Parathyroid adenoma (tissue), 2 donors: ENCODE results near the gene MAP2K5.

Source experiments
- H2AFZ ChIP-seq: fragments of 300-600 bp; sonication (generic); one replicate; pipeline ENCODE4 v1.7.0; 2017; ENCODE audit warnings: antibody characterized with exemption, mild to moderate bottlenecking
- H3K27ac ChIP-seq: fragments of 300-600 bp; sonication (generic); one replicate; pipeline ENCODE4 v1.7.0; 2017
- H3K27me3 ChIP-seq: fragments of 300-600 bp; sonication (generic); one replicate; pipeline ENCODE4 v1.7.0; 2017; ENCODE audit warnings: low read length; ENCODE audit not compliant: control insufficient read depth, insufficient read depth
- H3K36me3 ChIP-seq: fragments of 300-600 bp; sonication (generic); one replicate; pipeline ENCODE4 v1.7.0; 2017; ENCODE audit warnings: low read length; ENCODE audit not compliant: control insufficient read depth, insufficient read depth
- H3K4me1 ChIP-seq: fragments of 300-600 bp; sonication (generic); one replicate; pipeline ENCODE4 v1.7.0; 2017; ENCODE audit warnings: control low read depth
- H3K4me2 ChIP-seq: fragments of 300-600 bp; sonication (generic); one replicate; pipeline ENCODE4 v1.7.0; 2017; ENCODE audit warnings: low read length
- H3K4me3 ChIP-seq: fragments of 300-600 bp; sonication (generic); one replicate; pipeline ENCODE4 v1.7.0; 2017; ENCODE audit warnings: low read depth, low read length
- H3K79me2 ChIP-seq: fragments of 300-600 bp; sonication (generic); one replicate; pipeline ENCODE4 v1.7.0; 2017; ENCODE audit warnings: control low read depth
- H3K9ac ChIP-seq: fragments of 300-600 bp; sonication (generic); one replicate; pipeline ENCODE4 v1.7.0; 2017; ENCODE audit warnings: mild to moderate bottlenecking
- H3K9me3 ChIP-seq: fragments of 300-600 bp; sonication (generic); one replicate; pipeline ENCODE4 v1.7.0; 2017; ENCODE audit warnings: low read length; ENCODE audit not compliant: control insufficient read depth
- TF ChIP-seq, protein P1 (sequence below): fragments of 300-600 bp; sonication (generic); IDR thresholded peaks from one replicate; pipeline ENCODE4 v1.7.0; 2017; ENCODE audit warnings: antibody characterized with exemption, mild to moderate bottlenecking
- donor health status: primary hyperparathyroidism.

Gene MAP2K5

DNA sequence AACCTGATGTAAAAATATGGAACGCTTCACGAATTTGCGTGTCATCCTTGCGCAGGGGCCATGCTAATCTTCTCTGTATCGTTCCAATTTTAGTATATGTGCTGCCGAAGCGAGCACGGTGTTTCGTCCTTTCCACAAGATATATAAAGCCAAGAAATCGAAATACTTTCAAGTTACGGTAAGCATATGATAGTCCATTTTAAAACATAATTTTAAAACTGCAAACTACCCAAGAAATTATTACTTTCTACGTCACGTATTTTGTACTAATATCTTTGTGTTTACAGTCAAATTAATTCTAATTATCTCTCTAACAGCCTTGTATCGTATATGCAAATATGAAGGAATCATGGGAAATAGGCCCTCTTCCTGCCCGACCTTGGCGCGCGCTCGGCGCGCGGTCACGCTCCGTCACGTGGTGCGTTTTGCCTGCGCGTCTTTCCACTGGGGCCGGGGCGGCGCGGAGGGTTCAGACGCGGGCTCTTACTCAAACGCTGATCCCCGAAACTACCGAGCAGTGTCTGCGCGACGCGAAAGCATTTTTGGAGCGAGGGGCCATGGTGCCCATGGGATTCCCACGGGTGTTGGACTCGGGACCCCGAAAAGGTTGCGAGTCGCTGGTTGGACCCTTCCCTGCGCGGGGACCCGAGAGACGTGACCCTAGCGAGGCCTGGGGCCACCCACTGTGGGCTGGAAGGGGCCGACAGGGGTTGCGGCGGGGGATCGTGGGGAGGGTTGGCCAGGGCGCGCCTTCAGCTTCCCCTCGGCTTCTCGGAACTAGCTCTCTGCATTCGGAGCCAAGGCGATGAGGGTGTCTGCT, 297.6 kb downstream of the MAP2K5 start, which contains the start of gene RNU6-1:
Gene RNU6-1 (minus strand): TSS at position 117 of the 820 bp plus-strand sequence.
- H3K36me3 ChIP-seq = no peaks in the 10 kb centered on the region
- TF ChIP-seq, protein P1, sequence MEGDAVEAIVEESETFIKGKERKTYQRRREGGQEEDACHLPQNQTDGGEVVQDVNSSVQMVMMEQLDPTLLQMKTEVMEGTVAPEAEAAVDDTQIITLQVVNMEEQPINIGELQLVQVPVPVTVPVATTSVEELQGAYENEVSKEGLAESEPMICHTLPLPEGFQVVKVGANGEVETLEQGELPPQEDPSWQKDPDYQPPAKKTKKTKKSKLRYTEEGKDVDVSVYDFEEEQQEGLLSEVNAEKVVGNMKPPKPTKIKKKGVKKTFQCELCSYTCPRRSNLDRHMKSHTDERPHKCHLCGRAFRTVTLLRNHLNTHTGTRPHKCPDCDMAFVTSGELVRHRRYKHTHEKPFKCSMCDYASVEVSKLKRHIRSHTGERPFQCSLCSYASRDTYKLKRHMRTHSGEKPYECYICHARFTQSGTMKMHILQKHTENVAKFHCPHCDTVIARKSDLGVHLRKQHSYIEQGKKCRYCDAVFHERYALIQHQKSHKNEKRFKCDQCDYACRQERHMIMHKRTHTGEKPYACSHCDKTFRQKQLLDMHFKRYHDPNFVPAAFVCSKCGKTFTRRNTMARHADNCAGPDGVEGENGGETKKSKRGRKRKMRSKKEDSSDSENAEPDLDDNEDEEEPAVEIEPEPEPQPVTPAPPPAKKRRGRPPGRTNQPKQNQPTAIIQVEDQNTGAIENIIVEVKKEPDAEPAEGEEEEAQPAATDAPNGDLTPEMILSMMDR = no peak
- H3K4me3 ChIP-seq = peak within 1 kb of the TSS; percentile 97
- peak within 1 kb of the TSS; percentile 95 for H3K27ac ChIP-seq
- H3K4me2 ChIP-seq = peak within 1 kb of the TSS; percentile 89
- H2AFZ ChIP-seq = peak within 1 kb of the TSS; percentile 95
- no peaks in the 10 kb centered on the region for H3K79me2 ChIP-seq
- H3K9me3 ChIP-seq = no peaks in the 10 kb centered on the region
- no peak within 1 kb of the TSS for H3K9ac ChIP-seq
- peaks cover 3% of the 10 kb centered on the region for H3K4me1 ChIP-seq
- no peaks in the 10 kb centered on the region for H3K27me3 ChIP-seq

DNA sequence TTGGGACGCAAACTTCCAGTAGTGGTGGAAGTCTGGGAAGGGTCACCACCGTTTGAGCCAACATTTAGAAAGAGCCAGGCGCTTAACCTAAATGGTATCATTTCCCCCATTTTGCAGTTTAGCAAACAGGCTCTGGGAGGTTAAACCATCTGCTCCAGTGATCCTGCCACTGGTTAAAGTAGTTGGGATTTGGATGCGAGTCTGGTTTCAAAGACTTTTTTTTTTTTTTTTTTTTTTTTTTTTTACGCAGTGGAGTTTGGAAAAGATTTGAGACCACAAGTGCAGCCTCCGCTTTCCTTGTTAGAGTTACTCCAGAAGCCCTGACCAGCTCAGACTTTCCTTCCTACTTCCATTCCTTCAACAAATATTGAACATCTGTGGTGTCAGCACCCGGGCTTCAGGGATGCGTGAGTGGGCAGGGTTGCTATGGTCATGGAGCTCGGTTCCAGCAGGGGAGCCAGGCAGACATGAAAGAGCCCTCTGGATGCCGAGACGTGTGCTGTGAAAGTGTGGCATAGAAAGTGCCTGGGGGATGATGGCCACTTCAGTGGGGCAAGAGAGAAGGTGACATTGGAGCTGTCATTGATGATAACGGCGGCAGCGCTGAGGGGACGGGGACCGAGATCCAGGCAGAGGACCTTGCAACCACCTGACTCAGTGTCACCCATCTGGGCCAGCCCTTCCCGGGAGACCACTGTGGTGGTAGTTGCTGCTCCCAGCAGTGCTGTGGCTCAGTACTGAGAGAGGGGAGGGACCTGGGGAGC, 298.4 kb downstream of the MAP2K5 start:
- TF ChIP-seq, protein P1 = no peak
- peak overlapping the region; percentile 97 for H3K4me3 ChIP-seq
- no peak overlapping the region for H3K9ac ChIP-seq
- peak overlapping the region; percentile 89 for H3K4me2 ChIP-seq
- H2AFZ ChIP-seq = peak overlapping the region; percentile 95
- peaks cover 3% of the 10 kb centered on the region for H3K4me1 ChIP-seq
- H3K79me2 ChIP-seq = no peaks in the 10 kb centered on the region
- H3K36me3 ChIP-seq = no peaks in the 10 kb centered on the region
- H3K27me3 ChIP-seq = no peaks in the 10 kb centered on the region
- peak overlapping the region; percentile 95 for H3K27ac ChIP-seq
- H3K9me3 ChIP-seq = no peaks in the 10 kb centered on the region

DNA sequence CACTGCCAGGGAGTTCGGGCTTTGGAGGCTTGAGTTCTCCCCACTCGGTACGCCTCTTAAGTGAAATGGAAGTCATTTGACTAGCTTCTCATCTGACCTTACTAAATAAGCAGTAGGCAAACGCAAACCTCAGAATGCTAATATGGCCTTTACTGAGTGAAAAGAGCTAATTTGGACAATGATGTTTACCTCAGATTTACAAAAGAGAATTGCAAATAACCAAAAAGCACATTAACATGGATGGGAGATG, 298.9 kb downstream of the MAP2K5 start:
- no peaks in the 10 kb centered on the region for H3K27me3 ChIP-seq
- H3K4me3 ChIP-seq = peak overlapping the region; percentile 97
- peaks cover 3% of the 10 kb centered on the region for H3K4me1 ChIP-seq
- H3K9me3 ChIP-seq = no peaks in the 10 kb centered on the region
- H3K36me3 ChIP-seq = no peaks in the 10 kb centered on the region
- H3K4me2 ChIP-seq = peak overlapping the region; percentile 89
- peak overlapping the region; percentile 95 for H2AFZ ChIP-seq
- no peak overlapping the region for H3K9ac ChIP-seq
- peak overlapping the region; percentile 95 for H3K27ac ChIP-seq
- TF ChIP-seq, protein P1 = no peak
- H3K79me2 ChIP-seq = no peaks in the 10 kb centered on the region

DNA sequence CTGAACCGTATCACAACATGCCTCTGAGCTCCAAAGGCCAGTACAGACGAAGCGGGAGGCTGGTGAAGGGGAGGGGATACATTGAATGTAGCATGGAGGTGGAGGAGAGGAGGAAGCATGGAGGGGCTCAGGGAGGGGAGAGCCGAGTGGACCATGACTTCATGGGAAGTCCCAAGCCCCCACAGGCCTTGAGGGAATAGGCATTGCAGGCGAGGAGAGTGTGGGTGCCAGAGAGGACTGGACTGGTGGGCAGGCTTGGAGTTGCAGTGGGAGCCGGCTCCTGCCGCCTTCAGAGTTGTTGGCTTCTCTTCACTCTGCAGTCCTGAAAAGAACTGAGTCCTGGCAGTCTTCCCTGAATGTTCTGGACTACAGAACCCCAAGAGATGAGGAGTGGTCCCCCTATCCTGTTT, 300.6 kb downstream of the MAP2K5 start:
- Histone ChIP-seq H3K4me1 (peaks cover 3% of the 10 kb centered on the region), H2AFZ (no peak overlapping the region), H3K79me2 (no peaks in the 10 kb centered on the region), H3K4me3 (no peak overlapping the region), H3K36me3 (no peaks in the 10 kb centered on the region), H3K4me2 (no peak overlapping the region), H3K27ac (no peak overlapping the region), H3K9ac (no peak overlapping the region), H3K27me3 (no peaks in the 10 kb centered on the region), H3K9me3 (no peaks in the 10 kb centered on the region)
- TF ChIP-seq, protein P1 = no peak
